ENCODE measurements around the gene OTUB1.

GRCh38 chr11:63970902-63971301 is 15.3 kb upstream of the OTUB1 start:
- no peak for TF ChIP-seq CTCF (conservative IDR thresholded peaks at IDR 0.05)
- no peak for TF ChIP-seq EZH2 (IDR thresholded peaks at IDR 0.05; ENCODE audit: low read depth)
